ENCODE measurements around the gene METTL27. TPM values are rescaled to one million over a fixed set of nuclear protein-coding genes. Genes with fewer than 3 reads are reported as not detected.
"Not testable (repeated sequence)": the region's sequence is repeated elsewhere in the genome, so short reads cannot be mapped to it uniquely, and the experiment has no call there.

Gene METTL27
- total RNA-seq, 4 donors from 2014 or later = 3.6 to 9.2 (median 9.0) TPM; not detected in 1

DNA sequence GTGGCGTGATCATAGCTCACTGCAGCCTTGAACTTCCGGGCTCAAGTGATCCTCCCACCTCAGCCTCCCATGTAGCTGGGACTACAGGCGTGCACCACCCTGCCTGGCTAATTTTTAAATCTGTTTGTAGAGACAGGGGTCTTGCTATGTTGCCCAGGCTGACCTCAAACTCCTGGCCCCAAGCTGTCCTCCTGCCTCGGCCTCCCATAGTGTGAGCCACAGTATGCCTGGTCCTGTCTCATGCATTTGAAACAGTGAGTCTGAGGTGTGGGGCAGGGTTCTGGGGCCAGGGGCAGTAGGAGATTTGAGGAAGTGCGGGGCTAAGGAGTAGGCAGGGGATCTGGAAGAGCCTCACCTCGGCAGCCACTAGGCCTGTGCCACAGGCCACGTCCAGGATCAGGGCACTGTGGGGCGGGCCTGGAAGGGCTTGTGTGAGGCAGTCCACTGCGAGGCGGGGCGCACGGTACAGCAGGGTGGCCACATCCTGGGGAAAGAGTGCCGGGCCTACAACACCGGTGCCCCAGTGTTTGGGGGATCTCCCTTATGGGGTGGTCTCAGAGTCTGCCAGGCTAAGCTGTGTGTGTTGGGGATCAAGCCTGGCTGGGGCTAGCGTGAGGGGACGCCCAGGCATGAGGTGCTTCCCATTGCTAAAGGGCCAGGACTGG is 1.5 kb downstream of the METTL27 start:
- Histone ChIP-seq H3K27ac (no peak overlapping the region), H3K27me3 (no peaks in the 10 kb centered on the region)
- 91 to 94% methylated on average over 16 of the region's 16 CpGs for WGBS, 2 donors

DNA sequence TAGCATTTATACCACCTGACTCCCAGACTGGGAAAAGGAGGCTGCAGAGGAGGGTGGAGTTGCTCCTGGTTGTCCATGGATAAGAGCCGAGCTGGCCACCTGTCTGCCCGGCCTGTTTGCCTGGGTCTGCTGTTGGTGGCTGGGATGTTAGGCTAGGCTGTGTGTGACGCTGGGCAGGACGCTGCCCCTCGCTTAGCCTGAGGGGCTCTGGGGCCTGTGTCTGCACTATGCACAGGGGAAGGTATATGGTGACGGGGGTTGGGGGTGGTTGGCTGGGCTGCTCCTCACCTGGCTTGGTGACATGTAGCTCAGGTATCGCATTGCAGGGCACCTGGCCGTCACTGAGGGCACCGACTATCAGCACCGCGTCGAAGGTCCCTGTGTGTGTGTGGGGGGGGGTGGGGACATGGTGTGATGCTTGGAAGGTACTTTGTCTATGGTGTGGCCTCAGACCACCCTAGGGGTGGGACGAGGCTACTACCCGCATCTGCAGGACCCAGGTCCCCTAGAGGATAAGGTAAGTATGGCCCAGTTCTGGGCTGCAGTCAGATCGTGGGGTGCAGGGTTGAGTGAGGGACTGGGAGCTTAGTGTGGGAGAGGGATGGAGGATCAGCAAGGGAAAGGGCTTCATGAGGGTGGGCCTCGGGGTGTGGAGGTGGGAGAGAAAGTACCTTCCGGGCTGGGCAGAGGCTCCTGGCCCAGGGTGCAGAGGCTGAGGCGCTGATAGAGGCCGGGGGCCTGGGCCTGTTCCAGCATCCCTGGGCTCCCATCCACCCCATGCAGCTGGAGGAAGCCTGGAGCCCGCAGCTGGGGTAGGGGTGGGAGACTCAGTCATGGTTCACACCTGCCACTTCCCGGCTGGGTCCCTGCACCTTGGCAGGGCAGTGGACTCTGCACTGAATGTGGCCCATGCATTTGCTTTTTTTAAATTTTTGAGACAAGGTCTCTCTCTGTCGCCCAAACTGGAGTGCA is 2.3 kb downstream of the METTL27 start:
- DNase-seq (ENCODE audit: low spot score in 2 of 2) = no peak
- Histone ChIP-seq H3K27me3 (no peaks in the 10 kb centered on the region), H3K4me3 (no peak overlapping the region), H3K27ac (no peak overlapping the region), H3K36me3 (no peaks in the 10 kb centered on the region), H3K9me3 (no peaks in the 10 kb centered on the region), H3K4me1 (peaks cover 0 to 20% (median 3%) of the 10 kb centered on the region in 4 donors)
- no peak for TF ChIP-seq EP300 (IDR thresholded peaks at IDR 0.05)
- no peak for TF ChIP-seq POLR2A (IDR thresholded peaks at IDR 0.05)
- TF ChIP-seq, protein P1, sequence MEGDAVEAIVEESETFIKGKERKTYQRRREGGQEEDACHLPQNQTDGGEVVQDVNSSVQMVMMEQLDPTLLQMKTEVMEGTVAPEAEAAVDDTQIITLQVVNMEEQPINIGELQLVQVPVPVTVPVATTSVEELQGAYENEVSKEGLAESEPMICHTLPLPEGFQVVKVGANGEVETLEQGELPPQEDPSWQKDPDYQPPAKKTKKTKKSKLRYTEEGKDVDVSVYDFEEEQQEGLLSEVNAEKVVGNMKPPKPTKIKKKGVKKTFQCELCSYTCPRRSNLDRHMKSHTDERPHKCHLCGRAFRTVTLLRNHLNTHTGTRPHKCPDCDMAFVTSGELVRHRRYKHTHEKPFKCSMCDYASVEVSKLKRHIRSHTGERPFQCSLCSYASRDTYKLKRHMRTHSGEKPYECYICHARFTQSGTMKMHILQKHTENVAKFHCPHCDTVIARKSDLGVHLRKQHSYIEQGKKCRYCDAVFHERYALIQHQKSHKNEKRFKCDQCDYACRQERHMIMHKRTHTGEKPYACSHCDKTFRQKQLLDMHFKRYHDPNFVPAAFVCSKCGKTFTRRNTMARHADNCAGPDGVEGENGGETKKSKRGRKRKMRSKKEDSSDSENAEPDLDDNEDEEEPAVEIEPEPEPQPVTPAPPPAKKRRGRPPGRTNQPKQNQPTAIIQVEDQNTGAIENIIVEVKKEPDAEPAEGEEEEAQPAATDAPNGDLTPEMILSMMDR (IDR thresholded peaks at IDR 0.05) = no peak
- WGBS, 2 donors = 89 to 90% methylated on average over 16 to 19 of the region's 22 CpGs

More for the DNA sequence above, 1.5 kb downstream of the METTL27 start:
- H3K9me3 ChIP-seq = no peaks in the 10 kb centered on the region
- no peaks in the 10 kb centered on the region for H3K36me3 ChIP-seq
- peaks cover 0 to 23% (median 3%) of the 10 kb centered on the region in 4 donors for H3K4me1 ChIP-seq
- H3K4me3 ChIP-seq = no peak overlapping the region
- no peak for TF ChIP-seq POLR2A (IDR thresholded peaks at IDR 0.05)
- no peak for TF ChIP-seq EP300 (IDR thresholded peaks at IDR 0.05)
- TF ChIP-seq, protein P1 (IDR thresholded peaks at IDR 0.05) = no peak
- no peak for DNase-seq (ENCODE audit: low spot score in 2 of 2)

DNA sequence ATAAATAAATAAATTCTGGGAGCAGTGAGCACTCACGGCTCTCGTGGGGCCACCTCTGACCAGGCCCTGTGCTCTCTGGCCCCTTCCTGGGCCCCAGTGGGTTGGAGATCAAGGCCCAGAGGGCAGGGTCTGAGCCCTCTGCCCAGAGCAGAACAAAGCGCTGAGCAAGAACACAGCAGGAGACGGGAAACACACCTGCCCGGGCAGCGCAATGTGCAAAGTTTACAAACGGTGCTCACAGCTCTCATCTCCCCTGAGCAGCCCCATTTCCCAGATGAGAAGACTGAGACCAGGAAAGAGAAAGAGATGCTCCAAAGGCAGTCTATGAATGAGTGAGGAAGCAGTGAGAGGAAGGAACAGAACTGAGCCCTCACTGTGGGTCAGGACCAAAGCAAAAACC is 3.0 kb downstream of the METTL27 start:
- no peaks in the 10 kb centered on the region for H3K36me3 ChIP-seq
- H3K27ac ChIP-seq = no peak overlapping the region
- WGBS, 2 donors = 81 to 83% methylated on average over 7 of the region's 7 CpGs
- no peak overlapping the region for H3K4me3 ChIP-seq
- no peaks in the 10 kb centered on the region for H3K27me3 ChIP-seq
- TF ChIP-seq POLR2A (IDR thresholded peaks at IDR 0.05) (no peak), EP300 (IDR thresholded peaks at IDR 0.05) (no peak)
- TF ChIP-seq, protein P1 (IDR thresholded peaks at IDR 0.05) = no peak
- no peak for DNase-seq (ENCODE audit: low spot score in 2 of 2)
- H3K9me3 ChIP-seq = no peaks in the 10 kb centered on the region
- H3K4me1 ChIP-seq = peaks cover 0 to 17% (median 3%) of the 10 kb centered on the region in 4 donors

DNA sequence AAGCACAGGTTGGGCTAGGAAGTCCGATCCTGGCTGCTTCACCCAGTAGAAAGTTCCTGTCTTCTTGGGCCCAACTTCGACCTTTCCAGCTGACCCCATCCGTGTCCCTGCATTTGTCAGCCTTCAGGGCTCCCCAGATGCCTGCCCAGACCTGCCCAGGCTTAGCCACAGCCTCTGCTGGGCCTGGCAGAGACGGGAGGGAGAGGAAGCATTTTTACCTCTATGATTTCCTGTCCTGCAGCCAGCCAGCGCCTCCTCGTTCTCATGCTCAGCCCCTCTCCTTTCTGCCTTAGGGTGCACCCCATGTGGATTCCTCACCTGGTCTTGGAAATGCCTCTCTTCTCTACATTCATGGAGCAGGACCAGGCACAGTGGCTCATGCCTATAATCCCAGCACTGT is 3.7 kb downstream of the METTL27 start:
- 62 to 72% methylated on average over 6 of the region's 6 CpGs for WGBS, 2 donors
- TF ChIP-seq POLR2A (IDR thresholded peaks at IDR 0.05) = no peak
- TF ChIP-seq EP300 (IDR thresholded peaks at IDR 0.05) = no peak
- TF ChIP-seq, protein P1 (IDR thresholded peaks at IDR 0.05) = no peak
- no peaks in the 10 kb centered on the region for H3K36me3 ChIP-seq
- DNase-seq (ENCODE audit: low spot score in 2 of 2) = no peak
- no peaks in the 10 kb centered on the region for H3K9me3 ChIP-seq
- no peak overlapping the region for H3K27ac ChIP-seq
- peaks cover 0 to 17% (median 3%) of the 10 kb centered on the region in 4 donors for H3K4me1 ChIP-seq
- no peaks in the 10 kb centered on the region for H3K27me3 ChIP-seq
- H3K4me3 ChIP-seq = no peak overlapping the region

DNA sequence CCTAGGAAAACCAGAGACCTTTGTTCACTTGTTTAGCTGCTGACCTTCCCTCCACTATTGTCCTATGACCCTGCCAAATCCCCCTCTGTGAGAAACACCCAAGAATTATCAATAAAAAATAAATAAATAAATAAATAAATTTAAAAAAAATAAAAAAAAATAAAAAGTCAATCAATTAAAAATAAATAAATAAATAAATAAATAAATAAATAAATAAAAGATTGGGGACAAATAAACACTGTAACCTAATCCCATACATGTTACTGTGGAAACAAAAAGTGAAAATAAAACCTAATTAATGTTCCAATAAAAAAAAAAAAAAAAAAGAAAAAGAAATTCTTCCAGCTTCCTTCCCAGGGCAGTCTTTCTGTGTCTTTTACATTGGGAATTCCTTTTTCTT is 5.1 kb downstream of the METTL27 start:
- H3K9me3 ChIP-seq; H3K4me3 ChIP-seq; H3K27ac ChIP-seq; DNase-seq (ENCODE audit: low spot score in 2 of 2); H3K36me3 ChIP-seq: not testable (repeated sequence)
- peaks cover 0 to 11% of the 10 kb centered on the region in 2 donors for H3K27me3 ChIP-seq
- peaks cover 0 to 16% (median 3%) of the 10 kb centered on the region in 4 donors for H3K4me1 ChIP-seq
